Measurements from ENCODE around the gene RASEF. TPM values are rescaled to one million over a fixed set of nuclear protein-coding genes. Genes with fewer than 3 reads are reported as not detected.

The RASEF gene
- total RNA-seq, result 7.5 and 8.3 TPM in 2 replicates

GRCh38 chr9:83062651-83063527 is at the start of gene RASEF:
TSS of gene RASEF (minus strand) at chr9:83063142. CDS start at chr9:83062867, 275 bp downstream.

